ENCODE results near the gene KIRREL1.

Gene KIRREL1

DNA sequence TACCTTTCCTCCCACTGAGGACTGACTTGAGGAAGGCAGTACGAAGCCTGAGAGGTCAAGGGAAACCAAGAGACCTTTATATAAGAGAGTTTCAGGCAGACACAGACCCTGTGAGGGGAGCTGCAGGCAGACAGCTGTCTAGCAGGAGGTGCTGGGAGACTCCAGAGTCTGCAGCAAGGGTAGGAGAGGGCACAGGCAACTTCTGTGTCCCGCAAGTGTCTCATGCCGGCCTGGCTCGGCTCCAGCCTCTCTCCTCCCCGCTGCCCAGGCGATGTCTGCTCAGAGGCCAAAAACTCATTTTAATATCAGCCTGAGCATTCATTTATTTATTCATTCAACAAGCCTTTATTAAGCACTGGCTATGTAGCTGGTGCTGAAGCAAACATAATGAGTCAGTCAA, 83.0 kb downstream of the KIRREL1 start:
- TF ChIP-seq, protein P1, sequence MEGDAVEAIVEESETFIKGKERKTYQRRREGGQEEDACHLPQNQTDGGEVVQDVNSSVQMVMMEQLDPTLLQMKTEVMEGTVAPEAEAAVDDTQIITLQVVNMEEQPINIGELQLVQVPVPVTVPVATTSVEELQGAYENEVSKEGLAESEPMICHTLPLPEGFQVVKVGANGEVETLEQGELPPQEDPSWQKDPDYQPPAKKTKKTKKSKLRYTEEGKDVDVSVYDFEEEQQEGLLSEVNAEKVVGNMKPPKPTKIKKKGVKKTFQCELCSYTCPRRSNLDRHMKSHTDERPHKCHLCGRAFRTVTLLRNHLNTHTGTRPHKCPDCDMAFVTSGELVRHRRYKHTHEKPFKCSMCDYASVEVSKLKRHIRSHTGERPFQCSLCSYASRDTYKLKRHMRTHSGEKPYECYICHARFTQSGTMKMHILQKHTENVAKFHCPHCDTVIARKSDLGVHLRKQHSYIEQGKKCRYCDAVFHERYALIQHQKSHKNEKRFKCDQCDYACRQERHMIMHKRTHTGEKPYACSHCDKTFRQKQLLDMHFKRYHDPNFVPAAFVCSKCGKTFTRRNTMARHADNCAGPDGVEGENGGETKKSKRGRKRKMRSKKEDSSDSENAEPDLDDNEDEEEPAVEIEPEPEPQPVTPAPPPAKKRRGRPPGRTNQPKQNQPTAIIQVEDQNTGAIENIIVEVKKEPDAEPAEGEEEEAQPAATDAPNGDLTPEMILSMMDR (IDR thresholded peaks at IDR 0.05; ENCODE audit: low read length): no peak
- Histone ChIP-seq H3K27ac (ENCODE audit: low read depth, low read length, poor library complexity, severe bottlenecking) (no peak overlapping the region), H3K9me2 (ENCODE audit: low read depth, low read length) (no peaks in the 10 kb centered on the region), H3K27me3 (ENCODE audit: insufficient read depth, low read length) (peaks cover 11% of the 10 kb centered on the region), H3K79me2 (ENCODE audit: insufficient read depth, low read length) (no peaks in the 10 kb centered on the region), H4K20me1 (ENCODE audit: insufficient read depth, low read length) (no peaks in the 10 kb centered on the region), H3F3A (ENCODE audit: insufficient read depth, low read length) (no peaks in the 10 kb centered on the region), H3K4me1 (ENCODE audit: insufficient read depth, low read length, severe bottlenecking) (no peaks in the 10 kb centered on the region), H3K4me3 (ENCODE audit: low read depth, low read length, poor library complexity, severe bottlenecking) (no peak overlapping the region), H3K9me3 (ENCODE audit: low read length) (no peaks in the 10 kb centered on the region), H3K9ac (ENCODE audit: low read length) (no peak overlapping the region), H3K4me2 (ENCODE audit: low read length) (no peak overlapping the region), H2AFZ (ENCODE audit: low read length) (no peak overlapping the region), H3K36me3 (ENCODE audit: insufficient read depth, low read length) (no peaks in the 10 kb centered on the region)

GRCh38 chr1:158077411-158078256, 84.2 kb downstream of the KIRREL1 start:
- H2AFZ ChIP-seq (ENCODE audit: low read length): no peak overlapping the region
- H4K20me1 ChIP-seq (ENCODE audit: insufficient read depth, low read length): no peaks in the 10 kb centered on the region
- no peak overlapping the region for H3K9ac ChIP-seq (ENCODE audit: low read length)
- H3K79me2 ChIP-seq (ENCODE audit: insufficient read depth, low read length): no peaks in the 10 kb centered on the region
- H3K9me3 ChIP-seq (ENCODE audit: low read length): no peaks in the 10 kb centered on the region
- no peaks in the 10 kb centered on the region for H3K36me3 ChIP-seq (ENCODE audit: insufficient read depth, low read length)
- no peak overlapping the region for H3K4me2 ChIP-seq (ENCODE audit: low read length)
- peaks cover 11% of the 10 kb centered on the region for H3K27me3 ChIP-seq (ENCODE audit: insufficient read depth, low read length)
- TF ChIP-seq, protein P1 (IDR thresholded peaks at IDR 0.05; ENCODE audit: low read length): no peak
- TF ChIP-seq EZH2 (IDR thresholded peaks at IDR 0.05; ENCODE audit: borderline replicate concordance, low read length): no peak
- H3K27ac ChIP-seq (ENCODE audit: low read depth, low read length, poor library complexity, severe bottlenecking): no peak overlapping the region
- H3K4me1 ChIP-seq (ENCODE audit: insufficient read depth, low read length, severe bottlenecking): no peaks in the 10 kb centered on the region
- no peaks in the 10 kb centered on the region for H3F3A ChIP-seq (ENCODE audit: insufficient read depth, low read length)
- no peak overlapping the region for H3K4me3 ChIP-seq (ENCODE audit: low read depth, low read length, poor library complexity, severe bottlenecking)
- no peaks in the 10 kb centered on the region for H3K9me2 ChIP-seq (ENCODE audit: low read depth, low read length)

DNA sequence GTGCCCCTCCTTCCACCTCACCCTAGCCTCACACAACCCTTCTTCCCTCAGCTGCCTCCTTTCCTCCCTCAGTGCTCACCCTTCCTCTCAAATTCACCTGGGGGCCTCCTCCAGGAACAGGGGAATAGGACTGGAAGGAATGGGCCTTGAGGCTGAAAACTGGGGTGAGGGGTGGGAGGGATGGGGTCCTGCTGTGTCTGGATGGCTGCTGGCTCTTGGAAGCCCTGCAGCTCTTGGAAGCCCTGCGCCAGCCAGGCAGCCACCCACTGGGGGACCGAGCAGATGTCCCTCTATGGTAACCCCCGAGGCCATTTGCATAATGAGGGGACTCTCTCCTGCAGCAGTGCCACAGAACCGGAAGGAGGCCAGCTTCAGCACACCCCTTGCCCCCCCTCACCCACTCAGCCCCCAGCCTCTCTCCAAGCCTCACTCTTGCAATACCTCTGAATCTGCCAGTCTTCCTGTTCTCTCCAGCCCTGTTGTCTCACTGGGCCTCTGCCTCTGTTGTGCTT, 85.2 kb downstream of the KIRREL1 start:
- H3K36me3 ChIP-seq (ENCODE audit: insufficient read depth, low read length): no peaks in the 10 kb centered on the region
- H3K27me3 ChIP-seq (ENCODE audit: insufficient read depth, low read length): peaks cover 14% of the 10 kb centered on the region
- H3F3A ChIP-seq (ENCODE audit: insufficient read depth, low read length): no peaks in the 10 kb centered on the region
- H3K4me1 ChIP-seq (ENCODE audit: insufficient read depth, low read length, severe bottlenecking): no peaks in the 10 kb centered on the region
- H3K79me2 ChIP-seq (ENCODE audit: insufficient read depth, low read length): no peaks in the 10 kb centered on the region
- no peaks in the 10 kb centered on the region for H3K9me3 ChIP-seq (ENCODE audit: low read length)
- H3K9me2 ChIP-seq (ENCODE audit: low read depth, low read length): no peaks in the 10 kb centered on the region
- no peak overlapping the region for H2AFZ ChIP-seq (ENCODE audit: low read length)
- H3K4me3 ChIP-seq (ENCODE audit: low read depth, low read length, poor library complexity, severe bottlenecking): no peak overlapping the region
- TF ChIP-seq, protein P1 (IDR thresholded peaks at IDR 0.05; ENCODE audit: low read length): no peak
- TF ChIP-seq EZH2 (IDR thresholded peaks at IDR 0.05; ENCODE audit: borderline replicate concordance, low read length): no peak
- no peak overlapping the region for H3K27ac ChIP-seq (ENCODE audit: low read depth, low read length, poor library complexity, severe bottlenecking)
- H4K20me1 ChIP-seq (ENCODE audit: insufficient read depth, low read length): no peaks in the 10 kb centered on the region
- no peak overlapping the region for H3K4me2 ChIP-seq (ENCODE audit: low read length)
- no peak overlapping the region for H3K9ac ChIP-seq (ENCODE audit: low read length)
